ENCODE measurements around the gene ATP2A1.
"Not testable (repeated sequence)": the region's sequence is repeated elsewhere in the genome, so short reads cannot be mapped to it uniquely, and the experiment has no call there.

The ATP2A1 gene

GRCh38 chr16:28863929-28864793 lies 14.1 kb upstream of the ATP2A1 start:
- peak; percentile 20 for DNase-seq

- no peak for DNase-seq
Observed at GRCh38 chr16:28865001-28865688, 13.1 kb upstream of the ATP2A1 start.

GRCh38 chr16:28865722-28866453 lies 12.4 kb upstream of the ATP2A1 start:
- DNase-seq = no peak

- DNase-seq = no peak
Observed at GRCh38 chr16:28866454-28866804, 11.9 kb upstream of the ATP2A1 start.

- no peak for DNase-seq
Observed at GRCh38 chr16:28867241-28867640, 11.0 kb upstream of the ATP2A1 start.

GRCh38 chr16:28867646-28868045 lies 10.6 kb upstream of the ATP2A1 start:
- DNase-seq = not testable (repeated sequence)

- DNase-seq = no peak
Observed at GRCh38 chr16:28869201-28869600, 9.1 kb upstream of the ATP2A1 start.

GRCh38 chr16:28872952-28873351 lies 5.3 kb upstream of the ATP2A1 start:
- no peak for DNase-seq

- peak; percentile 60 for DNase-seq
Observed at GRCh38 chr16:28873543-28874201, 4.6 kb upstream of the ATP2A1 start.

- DNase-seq = no peak
Observed at GRCh38 chr16:28874406-28874805, 3.9 kb upstream of the ATP2A1 start.

GRCh38 chr16:28875134-28876018 lies 2.9 kb upstream of the ATP2A1 start:
- DNase-seq = no peak

- DNase-seq = no peak
Observed at GRCh38 chr16:28876019-28876659, 2.1 kb upstream of the ATP2A1 start.

GRCh38 chr16:28876973-28877654 lies 1.2 kb upstream of the ATP2A1 start:
- DNase-seq = no peak

GRCh38 chr16:28877655-28878000 lies 660 bp upstream of the ATP2A1 start:
- DNase-seq = no peak

- peak; percentile 13 for DNase-seq
Observed at GRCh38 chr16:28879261-28879840, 1.1 kb downstream of the ATP2A1 start.

- DNase-seq = peak; percentile 95
Observed at GRCh38 chr16:28879841-28880588, 1.7 kb downstream of the ATP2A1 start.

- no peak for DNase-seq
Observed at GRCh38 chr16:28880589-28880915, 2.3 kb downstream of the ATP2A1 start.

- no peak for DNase-seq
Observed at GRCh38 chr16:28880955-28881354, 2.7 kb downstream of the ATP2A1 start.

GRCh38 chr16:28881565-28881964 lies 3.3 kb downstream of the ATP2A1 start:
- not testable (repeated sequence) for DNase-seq

GRCh38 chr16:28882551-28883160 lies 4.4 kb downstream of the ATP2A1 start:
- DNase-seq = no peak

Measured in activated CD4-positive, alpha-beta T cell treated with anti-CD3 and anti-CD28 coated beads, Interleukin-10, Interleukin-2, amounts not matched to agents 100 ng/mL and 50 ng/mL, durations not matched to agents 16 hours and 8 hours (primary cell).